ENCODE results near the gene NCMAP.

The NCMAP gene

GRCh38 chr1:24636661-24637357 lies 80.9 kb downstream of the NCMAP start:
- no peak for DNase-seq

- no peak for DNase-seq
These were observed 83.2 kb downstream of the NCMAP start for GRCh38 chr1:24639094-24639493.

GRCh38 chr1:24639881-24640280 lies 84.0 kb downstream of the NCMAP start:
- DNase-seq, result no peak

GRCh38 chr1:24640288-24640687 lies 84.4 kb downstream of the NCMAP start:
- DNase-seq, result no peak

GRCh38 chr1:24641646-24642151 lies 85.8 kb downstream of the NCMAP start:
- DNase-seq, result no peak

- peak; percentile 97 for DNase-seq
These were observed 86.8 kb downstream of the NCMAP start, which contains the start of gene SRRM1 for GRCh38 chr1:24642481-24643362. Gene SRRM1, plus strand, starts transcription at chr1:24643302. Its CDS starts 25 bp downstream, at chr1:24643327.

GRCh38 chr1:24643363-24644099 lies 87.6 kb downstream of the NCMAP start:
- DNase-seq, result no peak

GRCh38 chr1:24644100-24644384 lies 88.2 kb downstream of the NCMAP start:
- no peak for DNase-seq

GRCh38 chr1:24648919-24649318 lies 93.0 kb downstream of the NCMAP start:
- DNase-seq, result no peak

GRCh38 chr1:24652382-24652781 lies 96.5 kb downstream of the NCMAP start:
- DNase-seq, result no peak

GRCh38 chr1:24654010-24654409 lies 98.1 kb downstream of the NCMAP start:
- no peak for DNase-seq

GRCh38 chr1:24656046-24656445 lies 100.2 kb downstream of the NCMAP start:
- no peak for DNase-seq

GRCh38 chr1:24657781-24658180 lies 101.9 kb downstream of the NCMAP start:
- DNase-seq, result no peak

Measured in NCI-H1694 treated with DMSO at 0.1 percent for 48 hours (cell line).